ENCODE data around the gene THSD1.
"Not testable (repeated sequence)": the region's sequence is repeated elsewhere in the genome, so short reads cannot be mapped to it uniquely, and the experiment has no call there.

GRCh38 chr13:52334107-52334506 lies 71.9 kb downstream of the THSD1 start:
- not testable (repeated sequence) for TF ChIP-seq CTCF (IDR thresholded peaks at IDR 0.05; ENCODE audit: low read depth, low read length, missing input control); RAD21 (IDR thresholded peaks at IDR 0.05); REST (IDR thresholded peaks at IDR 0.05); TAF1 (conservative IDR thresholded peaks at IDR 0.05); GABPA (IDR thresholded peaks at IDR 0.05 in 1 of 2, conservative IDR thresholded peaks at IDR 0.05 in 1 of 2); MAX (IDR thresholded peaks at IDR 0.05); HNF4G (IDR thresholded peaks at IDR 0.05); FOXA1 (IDR thresholded peaks at IDR 0.05); SP1 (IDR thresholded peaks at IDR 0.05); YY1 (IDR thresholded peaks at IDR 0.05); EGR1 (IDR thresholded peaks at IDR 0.05; ENCODE audit: low read depth in 2 of 2); RXRA (IDR thresholded peaks at IDR 0.05); ZBTB33 (IDR thresholded peaks at IDR 0.05); ATF3 (IDR thresholded peaks at IDR 0.05)

Data from liver (tissue), 3 donors.